Stimulated activated CD8-positive, alpha-beta memory T cell treated with anti-CD3 and anti-CD28 coated beads, Interleukin-12 subunit alpha, Interleukin-12 subunit beta, amount 100 ng/mL, for 4 hours (primary cell): ENCODE data around the gene ACTA2.

Experiments used
- DNase-seq: peaks from one replicate; pipeline ENCODE4 v3.0.0-alpha.2; 2020; ENCODE audit warnings: low read depth

ACTA2 gene

GRCh38 chr10:88920198-88920597 lies 32.4 kb downstream of the ACTA2 start:
- no peak for DNase-seq

GRCh38 chr10:88919041-88919440 lies 33.5 kb downstream of the ACTA2 start:
- DNase-seq = no peak

GRCh38 chr10:88918191-88918905 lies 34.2 kb downstream of the ACTA2 start:
- no peak for DNase-seq

- no peak for DNase-seq
Measured at GRCh38 chr10:88916986-88917385, 35.6 kb downstream of the ACTA2 start.

- DNase-seq = no peak
Measured at GRCh38 chr10:88916231-88916630, 36.3 kb downstream of the ACTA2 start.

GRCh38 chr10:88915781-88916180 lies 36.8 kb downstream of the ACTA2 start:
- DNase-seq = no peak

- no peak for DNase-seq
Measured at GRCh38 chr10:88913788-88914187, 38.8 kb downstream of the ACTA2 start.

- no peak for DNase-seq
Measured at GRCh38 chr10:88913127-88913526, 39.4 kb downstream of the ACTA2 start.

- no peak for DNase-seq
Measured at GRCh38 chr10:88911851-88912250, 40.7 kb downstream of the ACTA2 start.

GRCh38 chr10:88911116-88911515 lies 41.5 kb downstream of the ACTA2 start:
- DNase-seq = no peak

- DNase-seq = no peak
Measured at GRCh38 chr10:88908194-88908593, 44.4 kb downstream of the ACTA2 start.

- DNase-seq = no peak
Measured at GRCh38 chr10:88906921-88907320, 45.7 kb downstream of the ACTA2 start.

GRCh38 chr10:88903715-88904114 lies 48.9 kb downstream of the ACTA2 start:
- no peak for DNase-seq

- DNase-seq = no peak
Measured at GRCh38 chr10:88901984-88902789, 50.4 kb downstream of the ACTA2 start.

- no peak for DNase-seq
Measured at GRCh38 chr10:88901206-88901983, 51.2 kb downstream of the ACTA2 start.

- DNase-seq = no peak
Measured at GRCh38 chr10:88899886-88900285, 52.7 kb downstream of the ACTA2 start.

- no peak for DNase-seq
Measured at GRCh38 chr10:88898727-88899126, 53.8 kb downstream of the ACTA2 start.

GRCh38 chr10:88896994-88897853 lies 55.3 kb downstream of the ACTA2 start:
- no peak for DNase-seq

GRCh38 chr10:88896372-88896993 lies 56.1 kb downstream of the ACTA2 start:
- DNase-seq = no peak

GRCh38 chr10:88895250-88895649 lies 57.3 kb downstream of the ACTA2 start:
- no peak for DNase-seq

GRCh38 chr10:88893611-88894010 lies 59.0 kb downstream of the ACTA2 start:
- no peak for DNase-seq
